SJSA1 (cell line): ENCODE measurements around the gene SLC16A7. TPM values are rescaled to one million over a fixed set of nuclear protein-coding genes. Genes with fewer than 3 reads are reported as not detected.

Experiments used
- DNase-seq, 2 experiments: peaks; one replicate each; pipeline ENCODE4 v3.0.0-alpha.2; 2015 to 2020; ENCODE audit warnings: low spot score in 2 of 2, low read depth in 1 of 2
- H3K27ac ChIP-seq: fragments of 250-450 bp; sonication (Bioruptor Pico); 2 replicates; pipeline ENCODE4 v1.5.1; 2020; ENCODE audit warnings: mild to moderate bottlenecking, moderate library complexity
- H3K27me3 ChIP-seq: fragments of 250-450 bp; sonication (Bioruptor Pico); replicated peaks from 2 replicates; pipeline ENCODE4 v1.5.1; 2020; ENCODE audit warnings: mild to moderate bottlenecking, moderate library complexity
- H3K36me3 ChIP-seq: fragments of 250-450 bp; sonication (Bioruptor Pico); 2 replicates; pipeline ENCODE4 v1.5.1; 2020; ENCODE audit warnings: mild to moderate bottlenecking
- H3K4me1 ChIP-seq: fragments of 250-450 bp; sonication (Bioruptor Pico); replicated peaks from 2 replicates; pipeline ENCODE4 v1.6.1; 2021; ENCODE audit warnings: mild to moderate bottlenecking
- H3K4me3 ChIP-seq: fragments of 250-450 bp; sonication (Bioruptor Pico); 2 replicates; pipeline ENCODE4 v1.5.1; 2020; ENCODE audit warnings: mild to moderate bottlenecking
- H3K9me3 ChIP-seq: fragments of 250-450 bp; sonication (Bioruptor Pico); replicated peaks from 2 replicates; pipeline ENCODE4 v1.5.1; 2020; ENCODE audit warnings: mild to moderate bottlenecking
- total RNA-seq: library from RNA; depleted of rRNA; stranded (reverse); fragments of >200 nt; shearing (Covaris generic); gene quantifications from 2 replicates; pipeline ENCODE4 v1.2.3, GENCODE V29; 2014; rRNA removed

Gene SLC16A7
- 11.7 and 18.3 TPM in 2 replicates for total RNA-seq

- H3K27ac ChIP-seq: peak within 1 kb of the TSS; percentile 71
- DNase-seq: peak; percentile 78 to 86
Measured at GRCh38 chr12:59595883-59596540, at the start of gene SLC16A7. Gene SLC16A7, plus strand, starts transcription at chr12:59596029. Its CDS starts 108,773 bp downstream, at chr12:59704802.

DNA sequence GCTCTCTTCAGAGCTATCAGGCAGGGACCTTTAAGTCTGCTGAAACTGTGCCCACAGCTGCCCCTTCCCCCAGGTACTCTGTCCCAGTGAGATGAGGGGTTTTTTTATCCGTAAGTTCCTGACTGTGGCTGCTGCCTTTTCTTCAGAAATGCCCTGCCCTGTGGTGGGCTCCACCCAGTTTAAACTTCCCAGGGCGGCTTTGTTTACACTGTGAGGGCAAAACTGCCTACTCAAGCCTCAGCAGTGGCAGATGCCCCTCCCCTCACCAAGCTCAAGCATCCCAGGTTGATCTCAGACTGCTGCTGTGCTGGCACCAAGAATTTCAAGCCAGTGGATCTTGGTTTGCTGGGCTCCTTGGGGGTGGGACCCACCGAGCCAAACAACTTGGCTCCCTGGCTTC, 46.9 kb upstream of the SLC16A7 start:
- H3K9me3 ChIP-seq: no peaks in the 10 kb centered on the region
- H3K27ac ChIP-seq: no peak overlapping the region
- DNase-seq: no peak
- no peak overlapping the region for H3K4me3 ChIP-seq
- H3K4me1 ChIP-seq: no peaks in the 10 kb centered on the region
- H3K27me3 ChIP-seq: no peaks in the 10 kb centered on the region
- H3K36me3 ChIP-seq: no peaks in the 10 kb centered on the region

More at GRCh38 chr12:59595883-59596540, at the start of gene SLC16A7:
- Histone ChIP-seq H3K27me3 (no peaks in the 10 kb centered on the region; the same call in 1 of the 2 replicates), H3K36me3 (no peaks in the 10 kb centered on the region), H3K4me1 (peaks cover 14% of the 10 kb centered on the region), H3K4me3 (peak within 1 kb of the TSS; percentile 52), H3K9me3 (no peaks in the 10 kb centered on the region)

DNA sequence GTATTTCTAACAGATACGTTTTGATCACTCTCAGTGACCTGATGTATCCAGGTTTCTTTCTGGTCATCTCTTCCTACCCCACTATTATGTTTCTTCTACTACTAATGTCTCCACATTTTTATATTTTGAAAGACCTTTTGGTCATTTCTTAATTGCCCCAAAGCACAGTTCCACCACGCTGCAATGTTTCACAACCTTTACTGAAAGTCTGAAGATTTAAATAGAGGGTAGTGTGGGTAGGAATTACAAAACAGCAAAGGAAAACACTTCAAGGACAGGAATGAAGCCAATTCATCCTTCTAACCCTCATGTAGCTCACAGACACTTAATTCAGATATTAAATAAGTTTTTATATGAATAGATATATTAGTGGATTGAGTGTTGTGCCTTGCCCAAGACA, 36.1 kb upstream of the SLC16A7 start:
- Histone ChIP-seq H3K27me3 (no peaks in the 10 kb centered on the region), H3K27ac (no peak overlapping the region), H3K4me3 (no peak overlapping the region), H3K4me1 (no peaks in the 10 kb centered on the region), H3K36me3 (no peaks in the 10 kb centered on the region), H3K9me3 (no peaks in the 10 kb centered on the region)
- no peak for DNase-seq

DNA sequence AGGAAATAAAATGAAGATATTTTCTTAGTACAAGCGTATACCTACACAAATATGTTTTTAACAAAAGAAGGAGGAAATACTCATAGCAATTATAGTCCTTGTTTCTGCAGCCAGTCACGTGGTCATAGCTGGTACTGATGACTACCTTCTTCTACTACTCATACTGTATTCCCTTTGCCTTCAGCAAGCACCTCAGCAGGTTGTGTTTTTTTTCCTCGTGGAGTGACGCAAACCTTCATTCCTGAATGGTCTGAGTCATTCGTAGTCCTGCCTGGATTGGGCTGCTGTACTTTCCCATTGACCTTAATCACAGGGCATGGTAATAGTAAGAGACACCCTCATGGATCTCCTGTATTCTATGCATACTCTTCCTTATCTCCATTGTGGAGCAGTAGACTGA, 25.7 kb upstream of the SLC16A7 start:
- Histone ChIP-seq H3K27ac (no peak overlapping the region), H3K4me1 (no peaks in the 10 kb centered on the region), H3K4me3 (no peak overlapping the region), H3K27me3 (no peaks in the 10 kb centered on the region), H3K9me3 (no peaks in the 10 kb centered on the region), H3K36me3 (no peaks in the 10 kb centered on the region)
- DNase-seq: no peak

DNA sequence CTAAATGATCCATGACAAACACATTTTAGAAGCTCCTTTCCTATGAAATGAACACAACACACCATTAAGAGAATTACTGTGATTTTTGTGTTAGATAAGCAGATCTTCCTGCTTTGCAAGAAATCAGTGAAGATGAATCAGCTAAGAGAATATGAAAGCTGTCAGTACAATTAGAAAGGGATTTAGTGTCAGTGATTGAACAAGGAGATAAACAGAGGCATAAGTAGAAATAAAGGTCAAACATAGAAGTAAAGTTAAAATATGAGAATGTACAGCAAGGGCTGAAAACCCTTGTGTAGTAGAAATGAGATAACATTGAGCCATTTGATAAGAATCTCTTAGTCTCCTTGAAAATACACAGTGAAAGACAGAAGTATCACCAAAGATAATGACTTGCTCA, 21.4 kb upstream of the SLC16A7 start:
- Histone ChIP-seq H3K27me3 (no peaks in the 10 kb centered on the region), H3K4me1 (no peaks in the 10 kb centered on the region), H3K27ac (no peak overlapping the region), H3K36me3 (no peaks in the 10 kb centered on the region), H3K9me3 (no peaks in the 10 kb centered on the region), H3K4me3 (no peak overlapping the region)
- no peak for DNase-seq

DNA sequence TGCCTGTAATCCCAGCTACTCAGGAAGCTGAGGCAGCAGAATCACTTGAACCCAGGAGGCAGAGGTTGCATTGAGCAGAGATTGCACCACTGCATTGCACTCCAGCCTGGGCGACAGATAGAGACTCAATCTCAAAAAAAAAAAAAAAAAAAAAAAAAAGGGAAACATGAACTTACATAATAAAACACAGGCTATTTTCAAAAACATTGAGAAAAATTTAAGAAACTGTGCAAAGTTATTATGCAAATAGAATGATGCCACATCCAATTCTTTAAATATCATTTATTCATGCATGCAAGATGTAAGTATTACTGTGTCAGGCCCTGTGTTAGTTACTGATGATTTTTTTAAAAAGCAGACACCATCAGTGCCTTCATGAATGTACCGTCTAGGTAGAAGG, 20.0 kb upstream of the SLC16A7 start:
- H3K27ac ChIP-seq: no peak overlapping the region
- no peaks in the 10 kb centered on the region for H3K4me1 ChIP-seq
- DNase-seq: no peak
- no peaks in the 10 kb centered on the region for H3K27me3 ChIP-seq
- H3K36me3 ChIP-seq: no peaks in the 10 kb centered on the region
- H3K9me3 ChIP-seq: no peaks in the 10 kb centered on the region
- no peak overlapping the region for H3K4me3 ChIP-seq

DNA sequence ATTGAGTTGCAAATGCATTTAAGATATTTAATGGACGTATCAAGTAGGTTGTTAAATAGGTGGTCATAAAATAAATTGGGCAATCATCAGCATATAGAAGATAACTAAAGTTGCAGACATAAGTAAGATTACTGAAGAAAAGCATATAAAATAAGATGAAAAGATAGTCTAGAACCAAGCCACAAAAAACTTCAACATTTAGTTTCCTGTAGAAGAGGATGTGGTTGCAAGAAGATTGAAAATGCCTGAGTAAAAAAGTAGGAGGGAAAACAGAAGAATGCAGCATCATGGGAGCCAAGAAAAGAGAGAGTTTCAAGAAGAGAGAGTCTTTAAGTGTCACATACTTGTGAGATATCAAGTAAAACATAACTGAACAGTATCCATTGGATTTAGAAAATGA, 17.6 kb upstream of the SLC16A7 start:
- DNase-seq: no peak
- Histone ChIP-seq H3K27ac (no peak overlapping the region), H3K4me1 (no peaks in the 10 kb centered on the region), H3K9me3 (no peaks in the 10 kb centered on the region), H3K4me3 (no peak overlapping the region), H3K36me3 (no peaks in the 10 kb centered on the region), H3K27me3 (no peaks in the 10 kb centered on the region)

DNA sequence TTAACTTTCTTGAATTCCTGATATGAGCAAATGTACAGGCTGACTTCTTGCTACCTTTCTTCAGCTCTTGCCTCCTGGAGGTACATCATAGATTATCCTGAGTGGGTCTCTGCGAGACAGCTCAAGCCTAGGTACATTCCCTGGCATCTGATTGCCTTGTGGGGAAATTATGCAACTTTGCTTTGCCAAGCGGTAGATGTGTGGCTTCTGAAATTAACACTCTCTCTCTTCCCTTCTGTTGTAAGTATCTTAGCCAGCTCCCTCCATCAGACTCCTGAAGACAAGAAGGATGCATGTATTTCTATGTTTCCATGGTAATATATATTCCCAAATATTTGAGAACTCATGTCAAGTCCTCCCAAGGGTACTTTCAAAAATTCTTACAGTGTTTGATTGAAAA, 16.2 kb upstream of the SLC16A7 start:
- H3K9me3 ChIP-seq: no peaks in the 10 kb centered on the region
- no peak for DNase-seq
- H3K4me3 ChIP-seq: no peak overlapping the region
- H3K4me1 ChIP-seq: no peaks in the 10 kb centered on the region
- no peak overlapping the region for H3K27ac ChIP-seq
- no peaks in the 10 kb centered on the region for H3K36me3 ChIP-seq
- no peaks in the 10 kb centered on the region for H3K27me3 ChIP-seq

DNA sequence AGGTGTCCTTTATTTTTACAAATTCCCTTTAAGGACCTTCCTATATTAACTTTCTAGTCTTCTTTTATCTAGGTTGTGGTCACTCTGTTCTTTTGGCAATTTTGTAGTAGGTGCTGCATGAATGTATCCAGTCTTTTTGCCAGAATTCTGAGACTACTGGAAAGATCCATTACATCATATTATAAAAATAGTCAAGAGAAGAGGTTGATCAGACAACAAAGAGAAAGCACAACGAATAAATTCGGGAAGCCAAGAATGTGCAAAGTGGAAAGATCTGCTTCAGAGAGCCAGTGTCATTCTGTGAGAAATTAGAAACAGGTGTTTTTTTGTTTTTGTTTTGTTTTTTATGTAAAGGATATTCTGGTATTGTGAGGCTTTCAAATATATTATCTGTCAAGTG, 15.8 kb upstream of the SLC16A7 start:
- Histone ChIP-seq H3K4me3 (no peak overlapping the region), H3K9me3 (no peaks in the 10 kb centered on the region), H3K27me3 (no peaks in the 10 kb centered on the region), H3K27ac (no peak overlapping the region), H3K36me3 (no peaks in the 10 kb centered on the region), H3K4me1 (no peaks in the 10 kb centered on the region)
- DNase-seq: no peak

- H3K27me3 ChIP-seq: no peaks in the 10 kb centered on the region
- H3K27ac ChIP-seq: no peak overlapping the region
- H3K4me1 ChIP-seq: no peaks in the 10 kb centered on the region
- no peaks in the 10 kb centered on the region for H3K36me3 ChIP-seq
- DNase-seq: no peak
- no peak overlapping the region for H3K4me3 ChIP-seq
- H3K9me3 ChIP-seq: no peaks in the 10 kb centered on the region
Measured at GRCh38 chr12:59583003-59583712, 12.7 kb upstream of the SLC16A7 start.

DNA sequence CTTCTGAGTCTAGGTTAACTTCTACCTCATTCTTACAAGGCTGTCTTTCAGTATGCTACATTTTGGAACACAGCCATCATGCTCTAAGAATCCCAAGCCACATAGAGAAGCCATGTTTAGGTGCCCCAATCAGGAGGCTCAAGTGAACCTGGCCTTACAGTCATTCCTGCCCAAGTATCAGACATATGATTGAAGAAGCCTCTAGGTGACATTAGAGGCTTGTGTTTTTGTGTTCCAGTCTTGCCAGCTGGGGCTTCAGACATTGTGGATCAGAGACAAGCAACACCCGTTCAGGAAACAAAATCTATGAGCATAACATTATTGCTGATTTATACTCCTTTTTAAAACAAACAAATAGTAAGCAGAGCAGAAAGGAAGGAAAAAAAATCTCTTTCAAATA, 8.1 kb upstream of the SLC16A7 start:
- no peak overlapping the region for H3K4me3 ChIP-seq
- H3K9me3 ChIP-seq: no peaks in the 10 kb centered on the region
- no peaks in the 10 kb centered on the region for H3K27me3 ChIP-seq
- H3K4me1 ChIP-seq: no peaks in the 10 kb centered on the region
- no peaks in the 10 kb centered on the region for H3K36me3 ChIP-seq
- H3K27ac ChIP-seq: no peak overlapping the region
- no peak for DNase-seq

- DNase-seq: no peak
- Histone ChIP-seq H3K4me3 (no peak overlapping the region), H3K36me3 (no peaks in the 10 kb centered on the region), H3K27me3 (no peaks in the 10 kb centered on the region; the same call in 1 of the 2 replicates), H3K27ac (no peak overlapping the region), H3K4me1 (peaks cover 14% of the 10 kb centered on the region), H3K9me3 (no peaks in the 10 kb centered on the region)
Measured at GRCh38 chr12:59593761-59594160, 2.1 kb upstream of the SLC16A7 start.

DNA sequence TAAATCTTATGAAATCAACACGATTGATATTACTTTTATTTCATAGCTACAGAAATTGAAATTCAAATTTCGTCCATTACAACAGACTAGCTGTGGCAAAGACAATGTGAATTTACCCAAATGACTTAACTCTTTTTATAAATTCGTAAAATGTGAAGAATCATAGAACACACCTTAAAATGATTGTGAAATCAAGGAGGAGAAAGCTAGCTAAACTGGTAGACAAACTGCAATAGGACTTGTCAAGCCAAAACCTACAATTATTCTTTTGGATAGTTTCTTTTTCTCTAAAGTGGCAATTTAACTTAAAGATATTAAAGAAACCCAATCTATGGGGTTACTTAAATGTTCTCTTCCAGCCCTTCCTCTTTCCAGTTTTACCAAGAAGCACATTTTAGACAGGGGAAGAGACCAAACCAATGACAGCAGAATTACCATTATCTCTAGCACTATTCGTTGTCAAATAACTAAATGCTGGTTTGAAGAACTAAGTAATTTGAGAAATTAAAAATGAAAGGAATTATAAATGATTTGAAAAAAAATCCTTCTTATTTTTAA, 807 bp upstream of the SLC16A7 start:
- no peaks in the 10 kb centered on the region for H3K9me3 ChIP-seq
- H3K36me3 ChIP-seq: no peaks in the 10 kb centered on the region
- DNase-seq: no peak
- no peak overlapping the region for H3K27ac ChIP-seq
- no peaks in the 10 kb centered on the region; the same call in 1 of the 2 replicates for H3K27me3 ChIP-seq
- H3K4me3 ChIP-seq: peak overlapping the region; percentile 52
- H3K4me1 ChIP-seq: peaks cover 14% of the 10 kb centered on the region

GRCh38 chr12:59595565-59595882, 305 bp upstream of the SLC16A7 start:
- Histone ChIP-seq H3K4me1 (peaks cover 14% of the 10 kb centered on the region), H3K4me3 (peak overlapping the region; percentile 52), H3K27me3 (no peaks in the 10 kb centered on the region; the same call in 1 of the 2 replicates), H3K27ac (no peak overlapping the region), H3K36me3 (no peaks in the 10 kb centered on the region), H3K9me3 (no peaks in the 10 kb centered on the region)
- no peak for DNase-seq
